PFSK-1 (cell line): Measurements from ENCODE around the gene HOMER2.

Experiments
- POLR2AphosphoS5 ChIP-seq: IDR thresholded peaks from 2 replicates; pipeline ENCODE4 v1.6.1; 2012; ENCODE audit warnings: low read depth, mild to moderate bottlenecking, control low read depth, low read length, moderate library complexity
- TF ChIP-seq, protein P1 (sequence below), 2 experiments: IDR thresholded peaks; 2 replicates each; pipeline versions ENCODE4 v1.6.1 to v1.8.0; 2011 to 2012; ENCODE audit warnings: low read depth in 2 of 2, low read length in 2 of 2, control low read depth in 1 of 2, inconsistent platforms in 1 of 2, mild to moderate bottlenecking in 1 of 2, moderate library complexity in 1 of 2; ENCODE audit not compliant: insufficient read depth in 1 of 2

DNA sequence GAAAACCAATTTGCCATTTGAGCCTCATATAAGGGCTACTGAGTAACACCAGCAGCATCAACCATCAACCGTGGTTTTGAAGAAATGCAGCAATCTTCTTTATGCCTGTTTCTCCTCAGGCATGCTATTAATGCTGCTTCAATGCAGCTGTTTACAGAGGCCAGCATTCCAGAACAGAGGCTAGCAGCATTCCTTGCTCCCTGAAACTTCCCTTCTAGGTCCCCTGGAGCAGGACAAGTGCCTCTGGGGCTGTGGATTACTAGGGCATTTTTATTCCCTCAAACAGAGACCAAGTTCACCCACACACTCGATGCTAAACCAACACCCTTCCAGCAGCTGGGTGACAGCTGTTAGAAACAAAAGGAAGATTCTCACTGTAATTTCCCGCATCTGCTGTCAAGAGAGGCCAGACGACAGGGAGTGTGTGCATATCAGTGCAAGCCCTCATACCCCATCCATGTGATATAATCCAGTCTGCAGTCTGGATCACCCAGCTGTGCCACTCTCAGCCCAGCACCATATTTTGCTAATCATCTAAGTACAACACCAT, 57.5 kb downstream of the HOMER2 start:
- no peak for TF ChIP-seq POLR2AphosphoS5
- TF ChIP-seq, protein P1, sequence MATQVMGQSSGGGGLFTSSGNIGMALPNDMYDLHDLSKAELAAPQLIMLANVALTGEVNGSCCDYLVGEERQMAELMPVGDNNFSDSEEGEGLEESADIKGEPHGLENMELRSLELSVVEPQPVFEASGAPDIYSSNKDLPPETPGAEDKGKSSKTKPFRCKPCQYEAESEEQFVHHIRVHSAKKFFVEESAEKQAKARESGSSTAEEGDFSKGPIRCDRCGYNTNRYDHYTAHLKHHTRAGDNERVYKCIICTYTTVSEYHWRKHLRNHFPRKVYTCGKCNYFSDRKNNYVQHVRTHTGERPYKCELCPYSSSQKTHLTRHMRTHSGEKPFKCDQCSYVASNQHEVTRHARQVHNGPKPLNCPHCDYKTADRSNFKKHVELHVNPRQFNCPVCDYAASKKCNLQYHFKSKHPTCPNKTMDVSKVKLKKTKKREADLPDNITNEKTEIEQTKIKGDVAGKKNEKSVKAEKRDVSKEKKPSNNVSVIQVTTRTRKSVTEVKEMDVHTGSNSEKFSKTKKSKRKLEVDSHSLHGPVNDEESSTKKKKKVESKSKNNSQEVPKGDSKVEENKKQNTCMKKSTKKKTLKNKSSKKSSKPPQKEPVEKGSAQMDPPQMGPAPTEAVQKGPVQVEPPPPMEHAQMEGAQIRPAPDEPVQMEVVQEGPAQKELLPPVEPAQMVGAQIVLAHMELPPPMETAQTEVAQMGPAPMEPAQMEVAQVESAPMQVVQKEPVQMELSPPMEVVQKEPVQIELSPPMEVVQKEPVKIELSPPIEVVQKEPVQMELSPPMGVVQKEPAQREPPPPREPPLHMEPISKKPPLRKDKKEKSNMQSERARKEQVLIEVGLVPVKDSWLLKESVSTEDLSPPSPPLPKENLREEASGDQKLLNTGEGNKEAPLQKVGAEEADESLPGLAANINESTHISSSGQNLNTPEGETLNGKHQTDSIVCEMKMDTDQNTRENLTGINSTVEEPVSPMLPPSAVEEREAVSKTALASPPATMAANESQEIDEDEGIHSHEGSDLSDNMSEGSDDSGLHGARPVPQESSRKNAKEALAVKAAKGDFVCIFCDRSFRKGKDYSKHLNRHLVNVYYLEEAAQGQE (IDR thresholded peaks at IDR 0.05; ENCODE audit: insufficient read depth in 1 of 2, low read depth in 2 of 2, low read length in 2 of 2): no peak
